Choroid plexus epithelial cell (primary cell): ENCODE measurements around the gene ARID2.

Experiments used
- DNase-seq: peaks from one replicate; pipeline ENCODE4 v3.0.0-alpha.2; 2010; ENCODE audit warnings: low read depth
- H3K4me3 ChIP-seq: 2 replicates; pipeline ENCODE4 v1.5.1; 2011; ENCODE audit warnings: low read depth, mild to moderate bottlenecking, control low read depth, low read length, moderate library complexity
- CTCF ChIP-seq: conservative IDR thresholded peaks from 2 replicates; pipeline ENCODE4 v1.5.1; 2011; ENCODE audit warnings: low read depth, mild to moderate bottlenecking, control low read depth, inconsistent platforms, low read length, moderate library complexity

The ARID2 gene

GRCh38 chr12:45727980-45728629 lies 1.4 kb upstream of the ARID2 start:
- H3K4me3 ChIP-seq = peak overlapping the region; percentile 84
- no peak for TF ChIP-seq CTCF
- DNase-seq = no peak

- peak overlapping the region; percentile 84 for H3K4me3 ChIP-seq
- peak; percentile 74 for TF ChIP-seq CTCF
- DNase-seq = peak; percentile 98
These were observed 775 bp upstream of the ARID2 start for GRCh38 chr12:45728630-45729232.

- DNase-seq = no peak
- no peak for TF ChIP-seq CTCF
- H3K4me3 ChIP-seq = peak overlapping the region; percentile 84
These were observed 510 bp downstream of the ARID2 start for GRCh38 chr12:45730084-45730347.

GRCh38 chr12:45730348-45731189 lies 1.1 kb downstream of the ARID2 start:
- H3K4me3 ChIP-seq = peak overlapping the region; percentile 84
- TF ChIP-seq CTCF = no peak
- DNase-seq = peak; percentile 53

- peak overlapping the region; percentile 84 for H3K4me3 ChIP-seq
- no peak for TF ChIP-seq CTCF
- no peak for DNase-seq
These were observed 1.8 kb downstream of the ARID2 start for GRCh38 chr12:45731190-45731775.

GRCh38 chr12:45732250-45732649 lies 2.7 kb downstream of the ARID2 start:
- DNase-seq = peak; percentile 32
- TF ChIP-seq CTCF = no peak
- H3K4me3 ChIP-seq = peak overlapping the region; percentile 0
